ENCODE measurements around the gene CLBA1. TPM values are rescaled to one million over a fixed set of nuclear protein-coding genes. Genes with fewer than 3 reads are reported as not detected.
"Not testable (repeated sequence)": the region's sequence is repeated elsewhere in the genome, so short reads cannot be mapped to it uniquely, and the experiment has no call there.

The CLBA1 gene
- polyA plus RNA-seq (ENCODE audit: insufficient read length in 12 of 12), result 1 to 10 TPM in 11 of 12 donors, not detected in 1; 2.9 to 6.7 (median 4.6) TPM
- long read RNA-seq, donor 1, partial matches to known transcripts, result 0 of 2 reads
- long read RNA-seq, donor 1, other reads (novel, unspliced or antisense), result 0 of 2 reads
- long read RNA-seq, donor 2, partial matches to known transcripts, result 0 of 4 reads
- long read RNA-seq, donor 2, other reads (novel, unspliced or antisense), result 0 of 4 reads
- long read RNA-seq, donor 3, result 0 reads
- long read RNA-seq, donor 4, partial matches to known transcripts, result 0 of 1 reads
- long read RNA-seq, donor 4, other reads (novel, unspliced or antisense), result 0 of 1 reads
- long read RNA-seq, donor 5, partial matches to known transcripts, result 0 of 3 reads
- long read RNA-seq, donor 5, other reads (novel, unspliced or antisense), result 0 of 3 reads
- long read RNA-seq, donor 6, partial matches to known transcripts, result 0 of 1 reads
- long read RNA-seq, donor 6, other reads (novel, unspliced or antisense), result 0 of 1 reads
- long read RNA-seq, donor 7, partial matches to known transcripts, result 0 of 1 reads
- long read RNA-seq, donor 7, other reads (novel, unspliced or antisense), result 0 of 1 reads
- long read RNA-seq, donor 8, partial matches to known transcripts, result 0 of 1 reads
- long read RNA-seq, donor 8, other reads (novel, unspliced or antisense), result 0 of 1 reads
- long read RNA-seq, donor 9, partial matches to known transcripts, result 0 of 1 reads
- long read RNA-seq, donor 9, other reads (novel, unspliced or antisense), result 0 of 1 reads
- long read RNA-seq, donor 10, partial matches to known transcripts, result 0 of 4 reads
- long read RNA-seq, donor 10, other reads (novel, unspliced or antisense), result 0 of 4 reads
- long read RNA-seq, donor 11, partial matches to known transcripts, result 0 of 1 reads
- long read RNA-seq, donor 11, other reads (novel, unspliced or antisense), result 0 of 1 reads

GRCh38 chr14:104985675-104986486, at the start of gene CLBA1:
CLBA1 (plus strand) TSS chr14:104985788; CDS start chr14:104986432, 644 bp downstream.
- peak; percentile 93 for DNase-seq

GRCh38 chr14:104935955-104936354, 49.6 kb upstream of the CLBA1 start:
- no peak for DNase-seq

- DNase-seq, result no peak
Observed at GRCh38 chr14:104936361-104937155, 49.0 kb upstream of the CLBA1 start.

- DNase-seq, result no peak
Observed at GRCh38 chr14:104937161-104937560, 48.4 kb upstream of the CLBA1 start.

- DNase-seq, result no peak
Observed at GRCh38 chr14:104937694-104938365, 47.8 kb upstream of the CLBA1 start.

- DNase-seq, result no peak
Observed at GRCh38 chr14:104938436-104938835, 47.2 kb upstream of the CLBA1 start.

GRCh38 chr14:104938960-104939359, 46.6 kb upstream of the CLBA1 start:
- DNase-seq, result no peak

GRCh38 chr14:104939666-104940410, 45.8 kb upstream of the CLBA1 start:
- DNase-seq, result no peak

- no peak for DNase-seq
Observed at GRCh38 chr14:104940526-104941150, 45.0 kb upstream of the CLBA1 start.

GRCh38 chr14:104941508-104942365, 43.9 kb upstream of the CLBA1 start:
- DNase-seq, result no peak

- DNase-seq, result no peak
Observed at GRCh38 chr14:104942586-104942985, 43.0 kb upstream of the CLBA1 start.

GRCh38 chr14:104943216-104944015, 42.2 kb upstream of the CLBA1 start:
- not testable (repeated sequence) for DNase-seq

- DNase-seq, result not testable (repeated sequence)
Observed at GRCh38 chr14:104944016-104944308, 41.6 kb upstream of the CLBA1 start.

GRCh38 chr14:104944436-104945205, 41.0 kb upstream of the CLBA1 start:
- not testable (repeated sequence) for DNase-seq

- DNase-seq, result not testable (repeated sequence)
Observed at GRCh38 chr14:104945266-104945665, 40.3 kb upstream of the CLBA1 start.
